Colonic mucosa (tissue), 4 donors: Measurements from ENCODE around the gene NPFFR1. TPM values are rescaled to one million over a fixed set of nuclear protein-coding genes. Genes with fewer than 3 reads are reported as not detected.

ENCODE experiments used
- DNase-seq: peaks from one replicate; pipeline ENCODE4 v3.0.0-alpha.2; 2020
- H3K27ac ChIP-seq: fragments of 200-600 bp; one replicate; pipeline ENCODE4 v1.8.0; 2021
- H3K27me3 ChIP-seq: fragments of 200-600 bp; one replicate; pipeline ENCODE4 v1.8.0; 2021
- H3K36me3 ChIP-seq: fragments of 200-600 bp; one replicate; pipeline ENCODE4 v1.8.0; 2021
- H3K4me1 ChIP-seq: fragments of 200-600 bp; one replicate; pipeline ENCODE4 v1.8.0; 2021; ENCODE audit warnings: mild to moderate bottlenecking
- H3K4me3 ChIP-seq: fragments of 200-600 bp; one replicate; pipeline ENCODE4 v1.8.0; 2021
- H3K9ac ChIP-seq, 2 donors: one replicate each; pipeline ENCODE4 v1.7.0; 2013; ENCODE audit warnings: control low read depth in 2 of 2, low read depth in 2 of 2, low read length in 2 of 2
- H3K9me3 ChIP-seq: fragments of 200-600 bp; one replicate; pipeline ENCODE4 v1.8.0; 2021
- intact Hi-C: fragments of 100-400 bp; cut with DNase I; formaldehyde crosslinking; loops from one replicate; pipeline ENCODE4 v1.14.1; 2022
- total RNA-seq, 2 donors: library from RNA; stranded (reverse); fragmentation: NEBNext Ultra II Directional in 1 of 2; extraction: Animal tissue kit (Norgen Biotek cat#: 25700) in 1 of 2; gene quantifications; one replicate each; pipeline ENCODE4 v1.2.1, GENCODE V29; 2021
- TF ChIP-seq, protein P1 (sequence below): fragments of 200-600 bp; IDR thresholded peaks from one replicate; pipeline ENCODE4 v1.8.0; 2022; ENCODE audit warnings: antibody characterized with exemption, mild to moderate bottlenecking
- donor health status: healthy.
- donor health status: DM: no; HTN: no; CAD: no.
- donor health status: DM: no; HTN: no; CAD: no.

NPFFR1 gene
- total RNA-seq, 2 donors from 2014 or later, result 0.07 to 0.08 TPM

DNA sequence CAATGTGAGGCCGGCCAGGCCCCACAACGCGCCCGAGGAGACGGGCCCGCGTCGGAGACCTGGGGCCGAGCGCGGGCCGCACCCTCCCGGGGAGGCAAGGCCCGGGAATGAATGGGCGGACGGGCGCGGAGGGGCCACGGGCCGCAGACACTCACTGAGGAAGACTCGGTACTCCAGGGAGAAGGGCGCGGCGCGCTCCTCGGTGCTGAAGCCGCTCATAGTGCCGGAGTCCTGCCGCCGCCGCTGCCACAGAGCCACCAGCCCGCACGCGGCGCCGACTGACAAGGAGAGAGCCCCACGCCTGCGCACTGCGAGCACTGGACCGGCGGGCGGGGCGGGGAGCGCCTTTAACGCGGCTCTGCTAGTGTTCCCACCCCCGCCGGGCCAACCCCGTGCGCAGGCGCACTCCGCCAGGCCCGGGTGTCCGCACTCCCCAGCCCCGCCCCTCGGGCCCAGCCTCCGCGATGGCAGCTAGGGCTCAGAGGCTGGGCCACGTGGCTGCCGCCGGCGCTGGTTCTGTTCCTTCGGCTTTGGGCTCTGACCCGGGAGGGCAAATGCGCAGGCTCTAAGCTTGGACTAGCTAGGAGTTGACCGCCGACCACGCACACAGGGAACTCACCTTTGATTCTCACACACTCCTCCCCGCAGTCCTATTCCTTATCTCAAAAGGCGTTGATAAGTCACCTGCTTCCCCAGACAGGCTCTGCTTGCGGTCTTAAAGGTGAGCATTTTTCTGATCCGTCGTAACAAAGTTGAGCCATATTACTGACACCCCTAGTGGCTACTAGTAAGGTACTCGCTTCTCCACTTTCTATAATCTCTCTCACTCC, 50.5 kb downstream of the NPFFR1 start, which contains the start of gene PPA1:
Gene PPA1, minus strand, starts transcription at position 321 of the 830 bp plus-strand sequence. Its CDS starts 102 bp downstream, at position 219.
- DNase-seq, result peak; percentile 99
- Histone ChIP-seq H3K27me3 (no peaks in the 10 kb centered on the region), H3K9ac (peak within 1 kb of the TSS; percentile 95 to 98), H3K4me3 (peak within 1 kb of the TSS; percentile 64), H3K36me3 (peaks cover 3% of the 10 kb centered on the region), H3K9me3 (no peaks in the 10 kb centered on the region), H3K4me1 (no peaks in the 10 kb centered on the region), H3K27ac (peak within 1 kb of the TSS; percentile 85)
- intact Hi-C loops, result no loop called here
- TF ChIP-seq, protein P1, sequence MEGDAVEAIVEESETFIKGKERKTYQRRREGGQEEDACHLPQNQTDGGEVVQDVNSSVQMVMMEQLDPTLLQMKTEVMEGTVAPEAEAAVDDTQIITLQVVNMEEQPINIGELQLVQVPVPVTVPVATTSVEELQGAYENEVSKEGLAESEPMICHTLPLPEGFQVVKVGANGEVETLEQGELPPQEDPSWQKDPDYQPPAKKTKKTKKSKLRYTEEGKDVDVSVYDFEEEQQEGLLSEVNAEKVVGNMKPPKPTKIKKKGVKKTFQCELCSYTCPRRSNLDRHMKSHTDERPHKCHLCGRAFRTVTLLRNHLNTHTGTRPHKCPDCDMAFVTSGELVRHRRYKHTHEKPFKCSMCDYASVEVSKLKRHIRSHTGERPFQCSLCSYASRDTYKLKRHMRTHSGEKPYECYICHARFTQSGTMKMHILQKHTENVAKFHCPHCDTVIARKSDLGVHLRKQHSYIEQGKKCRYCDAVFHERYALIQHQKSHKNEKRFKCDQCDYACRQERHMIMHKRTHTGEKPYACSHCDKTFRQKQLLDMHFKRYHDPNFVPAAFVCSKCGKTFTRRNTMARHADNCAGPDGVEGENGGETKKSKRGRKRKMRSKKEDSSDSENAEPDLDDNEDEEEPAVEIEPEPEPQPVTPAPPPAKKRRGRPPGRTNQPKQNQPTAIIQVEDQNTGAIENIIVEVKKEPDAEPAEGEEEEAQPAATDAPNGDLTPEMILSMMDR, result no peak

DNA sequence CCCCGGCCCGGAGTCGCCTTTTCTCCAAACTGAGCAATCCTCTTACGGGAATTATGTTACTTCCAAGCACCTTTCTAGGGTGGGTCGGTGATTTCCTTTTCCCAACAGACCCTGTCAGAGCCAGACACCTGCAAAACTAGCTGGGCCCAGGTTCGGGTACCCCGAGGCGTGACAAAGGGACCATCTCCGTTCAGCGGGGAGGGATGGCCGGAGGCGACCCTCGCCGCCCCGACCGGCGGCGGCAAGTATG, 51.0 kb downstream of the NPFFR1 start:
- DNase-seq, result no peak
- TF ChIP-seq, protein P1, result no peak
- Histone ChIP-seq H3K27me3 (no peaks in the 10 kb centered on the region), H3K4me3 (peak overlapping the region; percentile 64), H3K4me1 (no peaks in the 10 kb centered on the region), H3K36me3 (peaks cover 3% of the 10 kb centered on the region), H3K9me3 (no peaks in the 10 kb centered on the region), H3K9ac (peak overlapping the region; percentile 95 to 98), H3K27ac (peak overlapping the region; percentile 85)
- intact Hi-C loops, result no loop called here

DNA sequence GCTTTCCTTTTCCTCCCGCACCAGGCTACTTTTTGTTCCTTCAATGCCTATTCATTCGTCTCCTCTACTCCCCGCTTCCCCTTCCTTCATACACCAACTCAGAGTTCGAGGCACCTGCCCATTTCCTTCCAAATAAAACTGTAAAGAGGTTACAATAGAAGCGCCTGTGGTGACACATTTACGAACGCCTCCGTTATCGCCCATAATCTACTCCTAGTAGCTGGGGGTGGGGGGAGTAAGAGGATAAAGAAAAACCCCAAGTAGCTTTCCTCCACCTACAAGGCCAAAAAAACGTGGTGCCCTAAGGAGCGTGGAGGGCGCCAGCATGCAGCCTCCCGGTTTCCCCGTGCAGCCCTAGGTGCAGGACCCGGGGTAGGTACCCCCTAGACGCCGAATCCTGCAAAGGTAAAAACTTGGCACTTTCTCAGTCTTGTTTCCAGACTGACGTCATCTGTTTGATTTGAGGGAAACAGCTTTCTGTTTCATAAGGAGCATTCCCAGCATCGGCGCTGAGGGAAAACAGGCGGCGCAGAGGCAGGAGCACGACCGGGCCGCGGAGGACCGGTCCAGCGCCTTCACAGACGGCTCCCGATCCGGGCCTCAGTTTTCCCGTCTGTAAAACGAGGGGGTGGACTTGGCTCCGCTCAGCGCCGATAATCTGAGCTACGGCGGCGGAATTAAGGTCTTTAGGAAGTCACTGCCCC, 51.5 kb downstream of the NPFFR1 start:
- DNase-seq, result peak; percentile 83
- H3K27me3 ChIP-seq, result no peaks in the 10 kb centered on the region
- H3K4me1 ChIP-seq, result no peaks in the 10 kb centered on the region
- peaks cover 3% of the 10 kb centered on the region for H3K36me3 ChIP-seq
- no peaks in the 10 kb centered on the region for H3K9me3 ChIP-seq
- peak overlapping the region; percentile 95 to 98 for H3K9ac ChIP-seq
- peak overlapping the region; percentile 85 for H3K27ac ChIP-seq
- TF ChIP-seq, protein P1, result no peak
- intact Hi-C loops, result no loop called here
- peak overlapping the region; percentile 64 for H3K4me3 ChIP-seq

DNA sequence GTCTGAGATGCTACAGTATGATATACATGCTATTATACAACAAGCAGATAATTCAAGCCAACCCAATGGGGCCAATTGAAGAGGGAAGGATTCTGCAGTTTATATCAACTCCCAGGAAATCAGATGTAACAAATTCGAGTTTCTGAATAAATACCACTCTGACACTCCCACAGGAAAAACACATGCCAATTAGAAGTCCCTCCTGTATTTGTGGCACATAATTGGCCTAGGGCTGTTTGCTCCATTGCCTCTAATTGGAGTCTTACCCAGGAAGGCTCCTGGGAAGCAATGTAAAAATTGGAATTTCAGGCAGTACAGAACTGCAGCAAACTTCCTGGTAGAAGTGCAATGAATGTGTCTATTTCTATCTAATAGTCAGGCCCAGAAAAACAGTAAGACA, 55.3 kb downstream of the NPFFR1 start:
- Histone ChIP-seq H3K36me3 (peaks cover 3% of the 10 kb centered on the region), H3K9ac (peak overlapping the region in 1 of 2 donors; percentile 4), H3K4me1 (no peaks in the 10 kb centered on the region), H3K27me3 (no peaks in the 10 kb centered on the region), H3K4me3 (no peak overlapping the region), H3K27ac (peak overlapping the region; percentile 87), H3K9me3 (no peaks in the 10 kb centered on the region)
- TF ChIP-seq, protein P1, result no peak
- DNase-seq, result no peak
- intact Hi-C loops, result no loop called here

DNA sequence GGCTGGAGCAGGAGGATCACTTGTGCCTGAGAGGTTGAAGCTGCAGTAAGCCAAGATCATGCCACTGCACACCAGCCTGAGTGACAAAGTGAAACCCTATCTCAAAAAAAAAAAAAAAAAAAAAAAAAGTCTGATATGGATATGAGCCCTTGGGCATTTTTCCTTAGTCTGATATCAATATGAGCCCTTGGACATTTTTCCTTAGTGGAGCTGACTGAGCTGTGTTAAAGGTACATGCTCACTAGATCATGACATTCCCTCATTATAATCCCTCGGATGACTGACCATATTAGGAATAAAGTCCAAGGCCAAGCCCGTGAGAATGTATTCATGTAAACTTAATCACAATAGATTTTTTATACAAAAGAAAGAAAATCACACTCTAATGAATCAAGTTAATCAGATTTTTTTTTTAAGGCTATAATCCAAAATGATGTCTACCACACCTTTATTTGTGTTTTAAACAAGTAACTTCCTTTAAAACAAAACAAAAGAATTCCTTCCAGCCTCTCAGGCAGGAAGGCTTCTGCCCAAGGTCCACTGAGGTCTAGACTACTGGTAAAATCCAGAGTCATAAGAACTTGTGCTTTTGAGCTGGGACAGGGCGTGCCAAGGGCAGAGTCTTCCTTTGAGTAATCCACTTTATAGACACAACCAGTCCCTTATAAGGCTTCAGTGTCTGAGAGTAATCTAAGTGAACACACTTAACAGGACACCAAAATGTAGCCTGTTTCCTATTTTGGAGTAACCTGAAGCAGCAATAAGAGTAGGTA, 56.1 kb downstream of the NPFFR1 start:
- no peaks in the 10 kb centered on the region for H3K27me3 ChIP-seq
- peak overlapping the region in 1 of 2 donors; percentile 4 for H3K9ac ChIP-seq
- intact Hi-C loops, result no loop called here
- no peaks in the 10 kb centered on the region for H3K9me3 ChIP-seq
- H3K27ac ChIP-seq, result peak overlapping the region; percentile 87
- TF ChIP-seq, protein P1, result no peak
- peak; percentile 81 for DNase-seq
- H3K4me3 ChIP-seq, result no peak overlapping the region
- no peaks in the 10 kb centered on the region for H3K4me1 ChIP-seq
- H3K36me3 ChIP-seq, result peaks cover 3% of the 10 kb centered on the region
